HEK293T (cell line): ENCODE data around the gene ATOH7.
"Not testable (repeated sequence)": the region's sequence is repeated elsewhere in the genome, so short reads cannot be mapped to it uniquely, and the experiment has no call there.

Experiments used
- CTCF ChIA-PET: fragments of 350-600 bp; formaldehyde crosslinking; extraction: SDS; loops from one replicate; lab custom pipeline; 2021; ENCODE audit warnings: antibody characterized with exemption, inconsistent platforms; lab: Yijun Ruan, JAX
- POLR2A ChIA-PET: fragments of 350-600 bp; formaldehyde crosslinking; extraction: SDS; loops from one replicate; lab custom pipeline; 2020; ENCODE audit warnings: antibody characterized with exemption, inconsistent platforms; lab: Yijun Ruan, JAX
- DNase-seq: peaks from one replicate; pipeline ENCODE4 v3.0.0; 2012; ENCODE audit warnings: mixed read lengths; ENCODE audit errors: extremely low spot score
- ARNT ChIP-seq: fragments of 450-650 bp; IDR thresholded peaks from 2 replicates; pipeline ENCODE4 v1.6.1; 2017; ENCODE audit warnings: mild to moderate bottlenecking
- BHLHE40 ChIP-seq: fragments of 450-650 bp; IDR thresholded peaks from 2 replicates; pipeline ENCODE4 v1.6.1; 2016; ENCODE audit warnings: mild to moderate bottlenecking, moderate library complexity, borderline replicate concordance
- CTBP1 ChIP-seq: fragments of 450-650 bp; IDR thresholded peaks from 2 replicates; pipeline ENCODE4 v1.6.1; 2016; ENCODE audit warnings: borderline replicate concordance
- ELF4 ChIP-seq: fragments of 450-650 bp; IDR thresholded peaks from 2 replicates; pipeline ENCODE4 v1.6.1; 2017; ENCODE audit warnings: antibody characterized with exemption
- FOXA1 ChIP-seq: fragments of 450-650 bp; IDR thresholded peaks from 2 replicates; pipeline ENCODE4 v1.6.1; 2016; ENCODE audit warnings: mild to moderate bottlenecking
- FOXK2 ChIP-seq: fragments of 450-650 bp; IDR thresholded peaks from 2 replicates; pipeline ENCODE4 v1.6.1; 2016; ENCODE audit warnings: mild to moderate bottlenecking
- FOXM1 ChIP-seq: fragments of 450-650 bp; IDR thresholded peaks from 2 replicates; pipeline ENCODE4 v1.6.1; 2017; ENCODE audit warnings: mild to moderate bottlenecking, borderline replicate concordance
- HDGF ChIP-seq: fragments of 450-650 bp; IDR thresholded peaks from 2 replicates; pipeline ENCODE4 v1.6.1; 2017; ENCODE audit warnings: antibody characterized with exemption, borderline replicate concordance
- L3MBTL2 ChIP-seq: fragments of 450-650 bp; conservative IDR thresholded peaks from 2 replicates; pipeline ENCODE4 v1.6.1; 2016; ENCODE audit warnings: mild to moderate bottlenecking
- LEF1 ChIP-seq: fragments of 450-650 bp; IDR thresholded peaks from 2 replicates; pipeline ENCODE4 v1.6.1; 2017; ENCODE audit warnings: mild to moderate bottlenecking, borderline replicate concordance
- NFRKB ChIP-seq: fragments of 450-650 bp; IDR thresholded peaks from 2 replicates; pipeline ENCODE4 v1.6.1; 2016; ENCODE audit warnings: mild to moderate bottlenecking, moderate library complexity
- SP1 ChIP-seq: fragments of 450-650 bp; IDR thresholded peaks from 2 replicates; pipeline ENCODE4 v1.6.1; 2017
- SUZ12 ChIP-seq: fragments of 450-650 bp; IDR thresholded peaks from 2 replicates; pipeline ENCODE4 v1.6.1; 2016; ENCODE audit warnings: mild to moderate bottlenecking
- TARDBP ChIP-seq: fragments of 450-650 bp; IDR thresholded peaks from 2 replicates; pipeline ENCODE4 v1.6.1; 2016
- ZNF384 ChIP-seq: fragments of 450-650 bp; IDR thresholded peaks from 2 replicates; pipeline ENCODE4 v1.6.1; 2016
- TF ChIP-seq, protein P1 (sequence below): fragments of 450-650 bp; IDR thresholded peaks from 2 replicates; pipeline ENCODE4 v1.6.1; 2016

Gene ATOH7

DNA sequence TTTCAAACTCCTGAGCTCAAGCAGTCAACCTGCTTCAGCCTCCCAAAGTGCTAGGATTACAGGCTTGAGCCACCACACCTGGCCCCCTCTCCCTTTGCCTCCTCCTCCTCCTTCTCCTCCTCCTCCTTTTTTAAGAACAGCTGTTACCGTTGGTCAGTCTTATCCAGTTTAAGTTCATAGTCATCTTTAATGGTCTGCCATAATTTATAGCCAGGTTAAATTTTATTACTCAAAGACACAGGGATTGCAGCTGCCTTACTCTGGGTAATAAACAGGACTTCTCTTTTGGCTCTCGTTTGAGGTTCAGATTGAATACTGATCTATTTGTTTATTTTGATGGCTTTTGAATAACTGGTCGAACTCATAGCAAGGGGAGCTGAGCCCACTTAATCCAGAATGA is 35.2 kb downstream of the ATOH7 start:
- no peak for DNase-seq
- TF ChIP-seq, protein P1, sequence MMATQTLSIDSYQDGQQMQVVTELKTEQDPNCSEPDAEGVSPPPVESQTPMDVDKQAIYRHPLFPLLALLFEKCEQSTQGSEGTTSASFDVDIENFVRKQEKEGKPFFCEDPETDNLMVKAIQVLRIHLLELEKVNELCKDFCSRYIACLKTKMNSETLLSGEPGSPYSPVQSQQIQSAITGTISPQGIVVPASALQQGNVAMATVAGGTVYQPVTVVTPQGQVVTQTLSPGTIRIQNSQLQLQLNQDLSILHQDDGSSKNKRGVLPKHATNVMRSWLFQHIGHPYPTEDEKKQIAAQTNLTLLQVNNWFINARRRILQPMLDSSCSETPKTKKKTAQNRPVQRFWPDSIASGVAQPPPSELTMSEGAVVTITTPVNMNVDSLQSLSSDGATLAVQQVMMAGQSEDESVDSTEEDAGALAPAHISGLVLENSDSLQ: peak; percentile 58
- no peak for TF ChIP-seq ARNT
- POLR2A ChIA-PET: interaction anchor here (1.0 kb wide), 1 partner anchor 135 kb away, joined by 3 read pairs; the partner anchor contains the start of gene HNRNPH3
- CTCF ChIA-PET: interaction anchor here (0.6 to 1.4 kb wide), 3 partner anchors 16 to 341 kb away, joined by 3 to 4 read pairs (median 3); no protein-coding TSS in a partner anchor

DNA sequence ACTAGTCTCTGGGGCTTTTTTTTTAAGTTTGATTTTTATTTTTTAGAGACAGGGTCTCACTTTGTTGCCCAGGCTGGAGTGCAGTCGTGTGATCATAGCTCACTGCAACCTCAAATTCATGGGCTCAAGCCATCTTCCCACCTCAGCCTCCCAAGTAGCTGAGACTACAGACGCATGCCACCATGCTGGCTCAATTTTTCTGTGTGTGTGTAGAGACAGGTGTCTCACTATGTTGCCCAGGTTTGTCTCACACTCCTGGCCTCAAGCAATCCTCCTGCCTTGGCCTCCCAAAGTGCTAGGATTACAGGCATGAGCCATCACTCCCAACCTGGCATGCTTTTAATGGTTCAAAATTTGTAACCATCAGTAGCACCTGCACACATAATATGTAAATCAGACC is 36.1 kb downstream of the ATOH7 start:
- DNase-seq, CTCF ChIA-PET, POLR2A ChIA-PET: not testable (repeated sequence)

DNA sequence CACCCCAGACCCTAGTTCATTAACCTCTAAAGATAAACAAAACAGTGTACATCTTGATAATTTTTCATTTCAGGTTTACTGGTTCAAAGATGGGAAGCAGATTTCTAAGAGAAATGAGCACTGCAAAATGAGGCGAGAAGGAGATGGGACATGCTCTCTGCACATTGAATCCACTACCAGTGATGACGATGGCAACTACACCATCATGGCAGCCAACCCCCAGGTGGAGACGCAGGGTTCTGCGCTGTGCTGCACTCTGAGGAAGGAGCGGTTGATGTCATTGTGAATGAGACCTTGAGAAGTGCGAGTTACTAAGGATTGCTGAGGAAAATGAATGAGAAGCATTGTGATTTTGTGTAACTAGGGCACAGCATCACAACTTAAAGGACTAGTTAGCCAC is 37.6 kb downstream of the ATOH7 start:
- CTCF ChIA-PET: interaction anchor here (0.7 kb wide), 1 partner anchor 111 kb away, joined by 3 read pairs; no protein-coding TSS in a partner anchor
- POLR2A ChIA-PET: no interaction called here
- TF ChIP-seq NFRKB: no peak
- no peak for DNase-seq

DNA sequence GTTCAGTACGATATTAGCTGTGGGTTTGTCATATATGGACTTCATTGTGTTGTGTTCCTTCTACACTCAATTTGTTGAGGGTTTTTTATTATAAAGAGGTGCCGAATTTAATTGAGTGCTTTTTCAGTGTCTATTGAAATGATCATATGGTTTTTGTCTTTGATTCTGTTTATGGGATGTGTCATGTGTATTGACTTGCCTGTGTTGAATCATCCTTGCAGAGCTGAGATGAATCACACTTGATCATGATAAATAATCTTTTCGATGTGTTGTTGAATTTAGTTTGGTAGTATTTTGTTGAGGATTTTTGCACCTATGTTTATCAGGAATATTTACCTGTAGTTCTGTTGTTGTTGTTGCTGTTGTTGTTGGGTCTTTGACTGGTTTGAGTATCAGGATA is 39.8 kb downstream of the ATOH7 start:
- TF ChIP-seq ELF4 (no peak), FOXA1 (no peak), SP1 (no peak), L3MBTL2 (no peak), SUZ12 (no peak), TARDBP (no peak), NFRKB (no peak), LEF1 (no peak), HDGF (no peak), CTBP1 (no peak), ZNF384 (no peak)
- TF ChIP-seq, protein P1: no peak
- ChIA-PET POLR2A (no interaction called here), CTCF (no interaction called here)
- no peak for DNase-seq

DNA sequence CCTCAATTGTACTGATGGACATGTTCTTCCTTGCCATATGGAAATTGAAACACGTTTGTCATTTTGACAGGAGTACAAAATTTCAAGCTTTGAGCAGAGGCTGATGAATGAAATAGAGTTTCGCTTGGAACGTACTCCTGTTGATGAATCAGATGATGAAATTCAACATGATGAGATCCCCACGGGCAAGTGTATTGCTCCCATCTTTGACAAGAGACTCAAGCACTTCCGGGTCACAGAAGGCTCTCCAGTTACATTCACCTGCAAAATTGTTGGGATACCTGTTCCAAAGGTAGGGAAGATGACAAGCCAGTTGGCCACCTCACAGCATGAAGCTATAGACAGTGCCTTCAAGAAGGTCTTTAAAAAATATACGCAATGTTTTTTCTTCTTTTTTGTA is 43.1 kb downstream of the ATOH7 start:
- ChIA-PET CTCF (no interaction called here), POLR2A (no interaction called here)
- DNase-seq: no peak
- TF ChIP-seq FOXK2 (no peak), BHLHE40 (no peak), CTBP1 (no peak), TARDBP (no peak), ARNT (no peak), SUZ12 (no peak), L3MBTL2 (no peak), ELF4 (no peak), ZNF384 (no peak), NFRKB (no peak), HDGF (no peak), FOXM1 (no peak), LEF1 (no peak), FOXA1 (no peak), SP1 (no peak)
- TF ChIP-seq, protein P1: no peak

DNA sequence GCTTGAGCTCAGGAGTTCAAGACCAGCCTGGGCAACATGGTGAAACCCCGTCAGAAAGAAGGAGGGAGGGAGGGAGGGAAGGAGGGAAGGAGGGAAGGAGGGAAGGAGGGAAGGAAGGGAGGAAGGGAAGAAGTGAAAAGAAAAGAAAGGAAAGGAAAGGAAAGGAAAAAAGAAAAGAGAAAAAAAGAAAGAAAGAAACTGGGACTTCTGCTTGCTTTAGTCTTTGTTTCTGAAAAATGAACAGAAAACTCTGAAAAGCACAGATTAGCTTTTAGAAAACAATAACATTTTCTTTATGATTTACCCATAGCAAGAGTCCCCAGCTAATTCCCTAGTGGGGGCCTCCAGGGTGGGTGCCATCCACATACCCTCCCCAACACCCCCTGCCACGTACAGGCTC is 46.8 kb downstream of the ATOH7 start:
- TF ChIP-seq SUZ12: no peak
- TF ChIP-seq TARDBP: no peak
- TF ChIP-seq ELF4: no peak
- no peak for TF ChIP-seq ARNT
- no peak for TF ChIP-seq CTBP1
- TF ChIP-seq HDGF: no peak
- no peak for TF ChIP-seq ZNF384
- no peak for TF ChIP-seq FOXA1
- TF ChIP-seq SP1: no peak
- TF ChIP-seq L3MBTL2: no peak
- TF ChIP-seq BHLHE40: no peak
- no peak for TF ChIP-seq FOXK2
- TF ChIP-seq NFRKB: no peak
- no peak for TF ChIP-seq LEF1
- TF ChIP-seq, protein P1: no peak
- TF ChIP-seq FOXM1: no peak
- CTCF ChIA-PET: no interaction called here
- POLR2A ChIA-PET: no interaction called here
- DNase-seq: no peak

DNA sequence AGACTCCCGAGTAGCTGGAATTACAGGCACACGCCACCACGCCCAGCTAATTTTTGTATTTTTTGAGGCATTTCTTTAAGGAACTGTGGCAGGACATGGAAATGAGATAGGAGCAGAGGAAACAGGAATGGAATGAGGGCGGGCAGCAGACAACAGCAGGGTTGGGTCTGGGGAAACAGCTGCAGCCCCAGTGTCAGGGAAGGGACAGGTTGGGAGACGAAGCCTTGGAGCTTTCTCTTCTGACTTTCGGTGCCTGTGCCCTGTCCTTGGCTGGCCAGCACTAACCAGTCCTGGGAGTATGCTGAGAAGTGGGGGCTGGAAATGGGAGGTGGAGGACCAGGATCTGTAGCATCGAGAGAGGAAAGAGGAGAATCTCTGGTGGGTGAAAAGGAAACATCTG is 47.4 kb downstream of the ATOH7 start:
- DNase-seq: no peak
- CTCF ChIA-PET: no interaction called here
- no peak for TF ChIP-seq NFRKB
- no peak for TF ChIP-seq ELF4
- no peak for TF ChIP-seq SP1
- no peak for TF ChIP-seq TARDBP
- no peak for TF ChIP-seq SUZ12
- TF ChIP-seq FOXA1: no peak
- TF ChIP-seq FOXK2: no peak
- TF ChIP-seq, protein P1: no peak
- no peak for TF ChIP-seq BHLHE40
- no peak for TF ChIP-seq ZNF384
- no peak for TF ChIP-seq HDGF
- TF ChIP-seq ARNT: no peak
- TF ChIP-seq L3MBTL2: no peak
- TF ChIP-seq LEF1: no peak
- TF ChIP-seq CTBP1: no peak
- no peak for TF ChIP-seq FOXM1
- POLR2A ChIA-PET: no interaction called here
